Stimulated activated CD4-positive, alpha-beta T cell treated with anti-CD3 and anti-CD28 coated beads, Interleukin-4, amount 100 ng/mL, for 48 hours (primary cell): Measurements from ENCODE around the gene RARB.

Experiments
- DNase-seq, 2 donors: peaks; one replicate each; pipeline ENCODE4 v3.0.0-alpha.2; 2020; ENCODE audit warnings: low read depth in 2 of 2

RARB gene

DNA sequence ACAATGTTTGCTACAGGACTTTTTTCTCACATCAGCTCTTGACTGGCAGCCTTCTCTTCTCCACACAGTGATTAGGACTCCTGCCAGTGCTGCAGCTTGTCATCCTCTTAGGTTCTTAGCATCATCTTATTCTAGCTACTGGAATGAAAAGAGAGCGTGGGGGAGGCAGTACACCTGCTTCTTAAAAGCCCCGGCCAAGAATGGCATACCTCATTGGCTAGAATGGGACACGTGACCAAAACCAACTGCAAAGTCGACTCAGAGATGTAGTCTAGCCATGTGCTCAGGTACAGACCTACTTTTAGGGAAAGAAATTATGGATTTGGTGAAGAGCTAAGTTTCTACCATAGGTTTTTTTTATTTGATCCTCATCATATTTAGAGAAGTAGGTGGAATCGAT lies 44.1 kb downstream of the RARB start:
- no peak for DNase-seq

DNA sequence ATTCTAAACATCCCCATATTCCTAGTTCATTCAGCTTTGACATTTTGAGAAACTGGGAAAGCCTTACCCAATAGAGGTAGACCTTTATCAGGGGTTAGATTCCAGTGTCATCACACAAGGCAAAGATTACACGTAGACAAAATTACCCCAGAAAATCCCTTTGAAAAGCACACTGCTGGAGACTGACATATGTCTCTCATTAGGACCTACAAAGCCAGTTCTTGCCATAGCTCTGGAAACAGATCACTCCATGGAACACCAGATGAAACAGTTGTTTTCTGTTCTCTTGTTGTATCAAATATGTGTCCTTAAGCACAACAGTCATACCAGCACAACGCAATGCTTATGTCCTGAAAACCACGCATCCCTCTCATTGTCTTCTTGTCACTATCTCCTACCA lies 44.7 kb downstream of the RARB start:
- no peak for DNase-seq

DNA sequence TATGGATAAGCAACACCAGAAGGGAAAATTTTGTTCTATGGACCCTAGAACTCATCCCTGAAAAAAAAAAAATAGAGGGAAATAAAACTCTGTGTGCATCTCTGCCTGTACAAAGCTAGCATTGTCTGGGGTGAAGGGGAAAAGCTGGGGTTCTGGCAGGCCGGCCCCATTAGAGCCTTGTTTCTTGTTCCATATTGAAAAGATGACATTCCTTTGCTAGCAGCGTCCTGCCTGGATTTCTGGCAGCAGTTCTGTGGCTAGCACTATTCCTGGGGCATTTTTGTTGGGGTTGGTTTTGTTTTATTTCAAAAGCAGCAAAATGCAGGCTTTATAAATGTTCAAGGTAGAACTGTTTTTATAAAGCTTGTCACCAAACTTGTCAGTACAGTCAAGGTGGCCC lies 45.2 kb downstream of the RARB start:
- DNase-seq, result no peak

DNA sequence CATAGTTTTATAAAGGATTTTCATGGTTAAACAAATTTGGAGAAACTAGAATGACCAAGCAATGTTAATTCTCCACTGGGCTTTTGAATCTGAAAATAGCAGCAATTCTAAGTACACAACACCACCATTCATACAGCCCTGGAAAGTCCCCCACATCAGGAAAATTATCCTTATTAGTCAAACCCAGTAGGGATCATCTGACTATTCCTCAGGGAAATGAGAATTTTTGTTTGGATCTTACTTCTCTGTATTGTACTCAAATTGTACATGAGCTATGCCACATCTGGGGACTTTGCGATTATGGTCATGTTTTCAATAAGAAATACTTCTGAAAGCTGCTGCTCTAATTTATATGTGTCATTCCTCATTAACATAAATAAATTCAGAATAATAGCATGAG lies 46.0 kb downstream of the RARB start:
- no peak for DNase-seq

DNA sequence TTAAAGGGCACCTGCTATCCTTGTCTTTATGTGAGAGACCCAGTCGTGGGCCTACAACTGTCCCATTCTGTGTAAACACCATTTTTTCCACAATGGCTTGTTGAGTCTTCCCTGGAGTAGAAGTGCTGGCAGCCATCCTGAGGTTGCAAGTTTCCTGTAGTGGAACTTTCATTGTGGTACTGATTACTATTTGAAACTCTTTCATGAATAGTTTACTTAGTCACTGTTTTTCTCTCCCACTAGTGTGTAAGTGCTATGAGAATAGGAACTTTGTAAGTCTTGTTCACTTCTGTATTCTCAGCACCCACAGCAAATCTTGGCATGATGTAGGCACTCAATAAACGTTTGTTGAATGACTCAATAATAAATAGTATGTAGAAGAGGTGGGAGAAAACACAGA lies 48.6 kb downstream of the RARB start:
- DNase-seq, result no peak

DNA sequence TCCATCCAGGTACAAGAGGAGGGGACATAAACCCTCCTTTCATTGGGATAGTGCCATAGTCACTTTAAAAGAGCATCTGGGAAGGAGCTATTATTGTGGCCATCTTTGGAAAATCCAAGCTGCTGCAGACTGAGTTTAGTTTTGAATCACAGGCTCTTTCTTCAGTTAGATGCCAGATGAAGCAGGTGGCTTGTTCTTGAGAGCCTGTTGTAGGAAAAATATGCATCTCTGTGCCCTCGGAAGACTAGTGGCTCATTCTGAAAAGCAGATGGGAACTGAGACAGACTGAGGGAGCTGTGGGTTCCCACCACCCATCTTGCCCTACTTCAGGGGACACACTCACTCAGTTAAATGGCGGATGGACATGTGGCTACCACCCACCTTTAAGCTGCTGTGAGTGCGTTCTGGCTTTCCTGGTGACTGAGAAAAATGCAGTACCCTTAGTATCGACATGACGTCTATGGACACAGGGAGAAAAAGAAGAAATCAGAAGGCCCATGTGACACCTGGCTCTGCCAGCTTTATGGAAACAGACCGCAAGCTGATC lies 50.2 kb downstream of the RARB start:
- DNase-seq, result no peak

DNA sequence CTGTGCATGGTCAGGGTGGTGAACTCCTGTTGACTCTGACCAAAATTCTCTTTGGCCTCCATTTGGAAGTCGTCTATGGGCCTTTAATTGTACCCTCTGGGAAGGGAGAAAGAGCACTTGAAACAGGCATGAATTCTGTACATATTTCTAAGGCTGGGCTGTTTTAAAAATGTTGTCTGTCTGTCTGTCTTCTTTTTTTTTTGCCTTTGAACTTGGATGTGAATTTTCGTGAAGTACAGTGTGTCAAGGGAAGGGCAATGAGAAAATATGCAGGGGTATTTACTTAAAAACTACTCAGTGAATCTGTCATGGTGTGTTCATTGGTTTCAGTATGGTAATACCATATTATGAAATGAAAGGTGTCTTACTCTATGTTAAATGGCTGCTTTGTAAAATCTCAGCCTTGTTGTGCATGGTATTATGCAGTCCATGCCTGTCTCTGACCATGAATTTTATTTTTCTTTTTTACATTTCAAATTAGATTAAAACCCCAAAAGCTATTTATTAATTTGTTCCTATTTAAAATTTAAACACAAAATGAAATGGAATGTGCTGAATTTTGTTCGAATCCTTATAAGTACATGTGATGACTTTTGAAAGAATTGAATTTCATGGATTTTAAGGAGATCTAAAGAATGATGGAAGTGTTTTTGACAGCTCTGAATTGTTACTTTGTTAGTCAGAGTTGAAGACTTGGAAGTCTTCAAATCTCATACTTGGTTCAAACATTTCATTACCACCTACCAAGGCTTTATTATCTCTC lies 51.1 kb downstream of the RARB start:
- DNase-seq, result no peak

DNA sequence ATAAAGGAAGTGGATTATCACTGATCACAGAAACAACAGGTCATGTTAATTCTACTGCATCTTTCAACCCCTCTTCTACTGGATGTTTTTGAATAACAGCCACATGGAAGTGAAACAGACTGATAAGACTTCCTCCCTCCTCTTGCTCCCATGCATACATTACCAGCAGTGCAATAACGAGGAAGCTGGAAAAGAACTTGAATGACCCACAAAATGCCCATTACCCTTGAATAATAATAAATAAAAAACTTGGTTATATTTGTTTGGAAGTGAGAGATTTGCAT lies 51.6 kb downstream of the RARB start:
- DNase-seq, result no peak

DNA sequence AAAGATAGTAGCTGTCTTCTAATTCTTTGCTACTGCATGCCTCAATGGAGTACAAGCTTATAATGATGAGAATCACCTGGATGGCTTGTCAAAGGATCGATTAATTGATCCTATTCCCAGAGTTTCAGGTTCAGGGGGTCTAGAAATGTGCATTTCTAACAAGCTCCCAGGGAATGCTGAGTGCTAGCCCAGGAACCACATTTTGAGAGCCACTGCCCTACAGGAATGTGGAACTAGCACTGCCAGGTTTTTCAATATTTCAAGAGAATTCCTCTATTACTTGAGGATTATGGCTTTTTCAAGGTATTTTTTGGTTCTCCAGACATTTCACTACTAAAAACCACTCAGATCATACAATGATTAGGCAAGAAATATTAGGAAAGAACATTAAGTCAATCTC lies 52.7 kb downstream of the RARB start:
- no peak for DNase-seq

DNA sequence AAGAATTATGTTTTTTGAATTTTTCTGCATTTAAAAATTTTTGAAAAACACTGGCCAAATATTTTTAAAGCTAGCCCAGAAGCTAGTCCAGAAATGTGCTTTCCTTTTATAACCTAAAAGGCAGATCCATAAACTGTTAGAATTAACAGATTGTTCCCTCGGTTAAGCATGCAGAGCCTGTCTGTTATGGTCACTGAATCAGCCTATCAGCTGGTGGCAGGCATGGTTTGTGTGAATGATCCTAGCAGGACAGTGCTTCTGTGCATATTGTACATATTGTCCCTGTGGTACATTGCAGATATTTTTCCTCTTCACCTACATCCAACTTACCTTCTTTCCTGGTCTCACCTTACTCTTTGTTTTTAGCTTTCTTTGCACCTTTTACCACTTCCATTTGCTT lies 53.3 kb downstream of the RARB start:
- DNase-seq, result no peak

DNA sequence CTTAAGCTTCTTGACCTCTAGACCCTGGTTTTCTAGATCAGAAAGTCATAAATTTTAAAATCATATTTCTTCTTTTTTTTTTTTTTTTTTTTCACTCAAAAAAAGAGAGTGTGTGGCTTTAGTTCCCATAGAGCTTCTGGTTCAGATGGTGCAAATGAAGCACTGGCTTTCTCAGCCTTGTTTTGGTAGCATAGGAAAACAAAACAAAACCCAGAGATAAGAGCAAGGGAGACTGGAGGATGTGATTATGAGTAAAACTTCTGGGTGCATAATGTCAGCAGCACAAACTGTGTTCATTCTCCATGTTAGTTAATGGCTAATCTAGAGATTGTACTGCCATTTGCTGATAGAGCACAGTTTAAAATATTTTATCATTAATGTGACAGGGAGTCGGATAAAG lies 55.4 kb downstream of the RARB start:
- DNase-seq, result no peak

DNA sequence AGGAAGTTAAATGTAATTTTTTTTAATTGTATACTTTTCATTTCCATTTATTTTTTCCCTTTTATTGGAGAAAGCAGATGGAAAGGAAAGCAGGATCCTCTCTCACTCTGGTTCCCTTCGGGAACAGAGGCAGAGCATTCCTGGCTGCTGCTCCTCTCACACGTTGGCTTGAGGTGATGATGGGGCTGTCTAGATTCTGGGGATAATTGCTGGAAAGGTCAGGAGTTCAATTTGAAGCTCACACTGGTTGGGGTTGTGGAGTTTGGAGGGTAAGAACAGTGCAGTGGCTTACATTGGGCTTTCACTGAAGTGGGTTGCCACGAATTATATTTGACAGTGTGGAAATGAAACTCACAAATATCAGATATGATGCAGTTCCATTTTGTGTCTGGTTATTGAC lies 57.6 kb downstream of the RARB start:
- DNase-seq, result no peak

DNA sequence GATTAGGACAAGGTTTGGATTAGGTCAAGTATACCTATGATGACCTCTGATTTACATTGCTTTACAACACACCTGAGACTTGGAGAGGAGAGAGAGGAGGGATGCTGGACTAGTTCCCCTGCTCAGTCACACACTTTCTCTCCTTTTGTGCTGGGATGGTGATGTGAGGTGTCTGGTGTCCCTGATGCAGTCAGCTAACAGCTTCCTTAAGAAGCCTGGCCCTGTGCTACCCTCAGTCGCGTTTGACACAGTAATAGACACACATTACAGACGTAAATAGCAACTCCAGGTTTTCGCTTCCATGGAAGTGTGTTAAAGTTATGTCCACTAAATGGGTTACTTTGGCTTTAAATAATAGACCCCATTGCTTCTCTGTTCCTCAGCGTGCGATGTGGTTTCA lies 58.9 kb downstream of the RARB start:
- no peak for DNase-seq

DNA sequence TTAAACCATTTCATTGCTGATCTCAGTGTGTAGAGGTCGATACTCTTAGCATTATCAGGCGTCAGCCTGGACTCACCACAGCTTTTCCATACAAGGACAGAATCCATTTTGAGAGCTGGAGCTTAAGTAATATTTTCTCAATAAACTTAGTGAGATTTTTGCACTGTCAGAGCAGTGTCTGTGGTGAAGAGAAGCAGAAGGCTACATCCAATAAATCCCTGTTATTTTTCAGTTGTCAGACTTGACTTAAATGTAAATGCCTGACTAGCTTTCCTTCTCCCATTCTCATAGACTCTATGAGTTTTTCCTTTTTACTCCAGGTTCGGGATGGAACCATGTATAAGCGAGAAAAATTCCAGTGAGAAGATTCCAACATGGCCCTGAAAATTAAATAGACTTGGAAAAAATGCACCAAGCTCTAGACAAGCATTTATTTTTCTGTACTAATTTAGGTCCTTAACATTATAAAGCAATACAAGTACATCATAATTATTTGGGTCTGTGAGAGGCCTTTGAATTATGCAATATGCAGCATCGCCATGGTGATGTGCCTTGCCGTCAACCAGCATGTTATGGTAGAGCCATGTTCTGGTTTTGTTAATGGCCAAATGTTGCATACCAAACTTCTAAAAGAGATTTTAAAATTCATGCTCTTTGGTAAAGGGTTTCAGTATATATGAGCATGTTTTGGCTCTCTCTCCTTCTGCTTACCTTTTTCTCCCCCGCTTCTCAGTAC lies 62.0 kb downstream of the RARB start:
- DNase-seq, result no peak

DNA sequence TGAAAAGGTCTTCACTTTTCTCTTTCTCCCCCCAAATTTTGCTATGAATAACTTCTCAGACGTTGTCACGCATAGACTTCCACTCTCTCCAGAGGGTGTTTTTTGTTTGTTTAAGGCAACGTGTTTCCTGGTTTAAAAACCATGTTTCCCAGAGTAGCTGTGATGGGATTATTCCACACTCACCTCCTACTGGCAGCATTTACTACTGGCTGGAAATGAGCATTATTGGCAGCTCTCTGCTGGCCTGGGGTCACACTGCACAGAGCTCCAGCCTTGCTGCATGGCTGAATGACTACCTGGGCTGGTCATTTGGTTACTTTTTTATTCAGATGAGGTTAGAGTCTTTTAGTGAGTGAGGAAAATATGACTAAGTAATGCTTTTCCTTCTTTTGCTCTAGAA lies 65.2 kb downstream of the RARB start:
- DNase-seq, result no peak

DNA sequence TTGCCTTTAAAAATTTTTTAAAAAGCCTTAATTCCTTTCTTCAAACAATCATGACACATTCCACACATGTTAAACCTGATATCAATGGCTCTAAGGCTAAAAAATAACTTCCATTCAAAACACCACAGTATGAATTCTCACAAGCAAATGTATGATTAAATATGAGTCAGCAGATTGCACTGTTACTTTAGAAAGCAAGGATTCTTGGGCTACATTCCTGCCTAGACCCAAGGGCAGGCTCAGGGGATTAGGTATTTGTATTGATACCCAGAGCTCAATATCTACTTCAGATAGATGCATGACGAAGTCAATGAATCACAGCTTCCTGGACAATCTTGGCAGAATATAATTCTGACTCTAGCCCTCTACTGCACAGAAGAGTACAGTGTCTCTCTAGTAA lies 65.7 kb downstream of the RARB start:
- no peak for DNase-seq

DNA sequence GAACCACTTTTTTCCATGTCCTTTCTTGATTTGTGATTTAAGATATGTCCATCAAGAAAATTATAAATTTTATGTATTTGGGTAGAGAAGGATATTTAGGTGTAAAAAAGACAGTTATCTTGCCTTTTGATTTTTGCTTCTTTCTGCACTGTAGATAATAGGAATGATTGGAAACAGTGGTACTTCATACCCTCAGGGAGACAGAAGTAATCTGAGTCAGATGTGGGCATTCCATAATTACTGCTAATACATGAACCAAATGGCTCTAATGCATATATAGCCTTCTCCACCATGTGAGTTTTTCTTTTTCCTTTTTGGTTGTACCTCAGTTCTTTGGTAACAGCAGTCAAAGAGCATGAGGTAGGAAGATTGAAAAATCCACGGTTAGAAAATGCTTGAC lies 67.2 kb downstream of the RARB start:
- no peak for DNase-seq

DNA sequence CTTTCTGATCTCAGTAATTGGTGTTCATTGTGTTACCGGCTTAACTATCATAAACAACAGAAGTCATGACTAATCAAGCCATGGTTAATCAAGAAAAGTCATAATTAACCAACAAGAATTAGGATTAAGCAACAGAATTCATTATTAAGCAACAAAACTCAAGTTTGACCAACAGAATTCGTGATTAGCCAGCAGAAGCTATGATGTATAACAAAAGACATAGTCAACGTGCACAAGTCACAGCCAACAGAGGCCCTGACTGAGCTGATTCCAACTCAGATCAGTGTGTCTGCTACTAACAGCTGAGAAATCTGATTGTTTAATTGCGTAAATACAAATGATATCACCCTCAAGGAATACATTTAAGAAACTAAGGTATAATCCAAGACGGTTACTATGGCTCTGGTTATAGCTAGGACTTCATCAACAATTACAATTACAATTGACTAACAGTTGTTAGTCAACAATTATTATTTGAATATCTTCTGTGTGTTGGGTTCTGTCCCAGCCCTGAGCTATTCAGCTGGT lies 67.7 kb downstream of the RARB start:
- DNase-seq, result no peak

DNA sequence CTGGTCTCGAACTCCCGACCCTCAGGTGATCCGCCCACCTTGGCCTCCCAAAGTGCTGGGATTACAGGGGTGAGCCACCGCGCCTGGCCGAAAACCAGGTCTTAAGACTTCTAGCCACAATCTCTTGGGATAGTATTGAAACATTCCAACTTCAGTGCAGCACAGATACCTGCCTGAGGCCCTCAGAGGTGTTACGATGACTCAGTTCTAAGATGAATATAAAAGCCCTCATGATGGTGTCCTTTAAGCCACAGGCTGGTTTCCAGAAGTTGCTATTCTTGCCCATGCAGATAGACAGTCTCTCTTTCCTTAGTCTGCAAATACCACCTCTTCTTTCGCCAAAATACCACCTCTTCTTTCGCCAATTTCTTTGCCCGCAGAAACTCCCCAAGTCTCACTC lies 69.0 kb downstream of the RARB start:
- DNase-seq, result no peak

DNA sequence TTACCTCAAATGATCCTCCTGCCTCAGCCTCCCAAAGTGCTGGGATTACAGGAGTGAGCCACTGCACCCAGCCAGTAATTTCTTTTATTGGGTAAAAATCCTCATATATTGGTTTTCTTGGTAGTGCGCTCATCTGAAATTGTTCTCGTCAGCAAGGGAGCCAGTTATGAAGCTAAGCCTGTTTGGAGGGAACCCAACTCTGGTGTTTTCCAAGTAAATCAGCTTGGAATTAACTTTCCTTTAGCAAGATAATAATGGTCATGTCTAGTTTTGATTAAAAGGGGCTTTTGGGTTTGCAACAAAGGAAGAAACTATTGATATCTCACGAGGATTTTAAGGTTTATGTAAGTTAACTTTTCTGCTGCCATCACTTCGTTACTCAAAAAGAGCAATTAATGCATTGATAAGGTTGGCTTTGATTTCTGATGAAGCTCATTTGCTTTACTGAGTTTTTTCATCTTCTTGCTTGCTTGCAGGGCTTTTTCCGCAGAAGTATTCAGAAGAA lies 72.7 kb downstream of the RARB start:
- no peak for DNase-seq

DNA sequence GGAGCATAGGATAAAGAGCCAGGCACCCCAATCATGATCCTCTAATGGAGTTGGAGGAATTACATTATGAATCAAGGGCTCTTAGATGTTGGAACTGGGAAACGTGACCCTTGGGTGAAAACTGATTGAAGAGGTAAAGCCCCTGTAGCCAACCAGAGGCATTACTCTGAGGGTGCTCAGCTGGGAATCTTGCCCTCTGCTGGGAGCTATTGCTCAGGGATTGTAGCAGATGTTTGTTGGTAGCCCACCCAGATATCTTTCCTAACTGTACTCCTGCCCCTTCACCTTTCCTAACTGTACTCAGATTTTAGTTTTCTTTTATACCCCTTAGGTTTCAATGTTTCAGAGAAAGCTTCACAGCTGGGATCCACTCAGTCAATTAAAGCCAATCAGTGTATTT lies 74.2 kb downstream of the RARB start:
- no peak for DNase-seq

DNA sequence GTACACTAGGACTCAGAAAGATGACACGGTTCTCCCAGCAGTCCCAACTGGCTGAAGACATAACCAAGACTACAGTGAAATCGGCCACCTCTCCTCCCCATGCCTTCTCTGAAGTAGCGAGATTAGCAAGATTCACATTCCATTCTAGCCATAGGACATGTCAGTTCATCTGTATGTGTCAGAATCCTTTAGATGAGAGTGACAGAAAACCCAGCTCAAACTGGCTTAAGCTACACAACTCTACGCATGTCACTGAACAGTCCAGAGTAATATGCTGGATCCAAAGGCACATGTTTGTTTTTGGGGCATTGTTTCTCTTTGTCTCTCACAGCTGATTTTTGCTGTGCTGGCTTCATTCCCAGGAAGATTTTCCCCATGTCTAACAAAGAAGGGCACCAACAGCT lies 75.8 kb downstream of the RARB start:
- DNase-seq, result no peak

DNA sequence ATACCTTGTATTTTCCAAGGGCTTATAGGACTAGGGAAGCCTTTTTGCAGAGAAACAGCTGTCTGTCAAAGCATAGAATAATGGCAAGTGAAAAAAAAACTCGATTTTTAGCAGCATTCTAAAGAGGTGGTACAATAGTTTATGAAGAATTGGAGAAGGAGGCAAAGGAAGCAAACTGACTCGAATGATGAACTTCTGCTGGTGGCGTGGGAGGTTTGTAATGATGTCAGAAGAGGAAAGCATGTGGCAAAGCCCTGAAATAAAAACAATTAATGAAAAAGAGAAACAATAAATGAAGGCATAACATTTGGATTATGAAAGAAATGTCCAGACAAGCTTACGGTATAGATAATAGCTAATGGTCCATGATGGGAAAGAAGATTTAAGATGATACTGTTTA lies 77.5 kb downstream of the RARB start:
- DNase-seq, result no peak
